ENCODE data around the gene DOCK2. TPM values are rescaled to one million over a fixed set of nuclear protein-coding genes. Genes with fewer than 3 reads are reported as not detected.

DOCK2 gene
- total and polyA plus RNA-seq, 2 of the 8 experiments (the other 6 are each of a cell fraction or from before 2014, with no cell fraction given): 3.9 to 5.7 TPM

DNA sequence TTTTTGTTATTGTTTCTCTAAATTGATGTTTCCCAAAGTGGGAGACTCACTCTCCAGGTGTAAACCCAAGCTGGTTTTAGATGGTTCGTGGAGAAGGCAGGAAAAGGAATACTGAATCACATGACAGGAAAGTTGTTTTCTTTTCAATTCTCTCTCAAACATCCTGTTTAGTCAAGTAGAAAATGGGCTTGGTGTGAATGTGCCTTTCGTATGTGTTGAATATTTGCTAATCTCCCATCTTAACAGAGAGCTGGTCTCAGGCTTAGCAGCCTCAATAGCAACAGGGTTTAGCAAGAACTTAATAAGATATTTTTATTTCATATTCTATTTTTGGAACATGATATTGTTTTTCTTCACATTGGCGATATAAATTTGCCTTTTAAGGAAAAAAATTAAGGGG is 223.5 kb downstream of the DOCK2 start (continued):
- TF ChIP-seq, protein P1, sequence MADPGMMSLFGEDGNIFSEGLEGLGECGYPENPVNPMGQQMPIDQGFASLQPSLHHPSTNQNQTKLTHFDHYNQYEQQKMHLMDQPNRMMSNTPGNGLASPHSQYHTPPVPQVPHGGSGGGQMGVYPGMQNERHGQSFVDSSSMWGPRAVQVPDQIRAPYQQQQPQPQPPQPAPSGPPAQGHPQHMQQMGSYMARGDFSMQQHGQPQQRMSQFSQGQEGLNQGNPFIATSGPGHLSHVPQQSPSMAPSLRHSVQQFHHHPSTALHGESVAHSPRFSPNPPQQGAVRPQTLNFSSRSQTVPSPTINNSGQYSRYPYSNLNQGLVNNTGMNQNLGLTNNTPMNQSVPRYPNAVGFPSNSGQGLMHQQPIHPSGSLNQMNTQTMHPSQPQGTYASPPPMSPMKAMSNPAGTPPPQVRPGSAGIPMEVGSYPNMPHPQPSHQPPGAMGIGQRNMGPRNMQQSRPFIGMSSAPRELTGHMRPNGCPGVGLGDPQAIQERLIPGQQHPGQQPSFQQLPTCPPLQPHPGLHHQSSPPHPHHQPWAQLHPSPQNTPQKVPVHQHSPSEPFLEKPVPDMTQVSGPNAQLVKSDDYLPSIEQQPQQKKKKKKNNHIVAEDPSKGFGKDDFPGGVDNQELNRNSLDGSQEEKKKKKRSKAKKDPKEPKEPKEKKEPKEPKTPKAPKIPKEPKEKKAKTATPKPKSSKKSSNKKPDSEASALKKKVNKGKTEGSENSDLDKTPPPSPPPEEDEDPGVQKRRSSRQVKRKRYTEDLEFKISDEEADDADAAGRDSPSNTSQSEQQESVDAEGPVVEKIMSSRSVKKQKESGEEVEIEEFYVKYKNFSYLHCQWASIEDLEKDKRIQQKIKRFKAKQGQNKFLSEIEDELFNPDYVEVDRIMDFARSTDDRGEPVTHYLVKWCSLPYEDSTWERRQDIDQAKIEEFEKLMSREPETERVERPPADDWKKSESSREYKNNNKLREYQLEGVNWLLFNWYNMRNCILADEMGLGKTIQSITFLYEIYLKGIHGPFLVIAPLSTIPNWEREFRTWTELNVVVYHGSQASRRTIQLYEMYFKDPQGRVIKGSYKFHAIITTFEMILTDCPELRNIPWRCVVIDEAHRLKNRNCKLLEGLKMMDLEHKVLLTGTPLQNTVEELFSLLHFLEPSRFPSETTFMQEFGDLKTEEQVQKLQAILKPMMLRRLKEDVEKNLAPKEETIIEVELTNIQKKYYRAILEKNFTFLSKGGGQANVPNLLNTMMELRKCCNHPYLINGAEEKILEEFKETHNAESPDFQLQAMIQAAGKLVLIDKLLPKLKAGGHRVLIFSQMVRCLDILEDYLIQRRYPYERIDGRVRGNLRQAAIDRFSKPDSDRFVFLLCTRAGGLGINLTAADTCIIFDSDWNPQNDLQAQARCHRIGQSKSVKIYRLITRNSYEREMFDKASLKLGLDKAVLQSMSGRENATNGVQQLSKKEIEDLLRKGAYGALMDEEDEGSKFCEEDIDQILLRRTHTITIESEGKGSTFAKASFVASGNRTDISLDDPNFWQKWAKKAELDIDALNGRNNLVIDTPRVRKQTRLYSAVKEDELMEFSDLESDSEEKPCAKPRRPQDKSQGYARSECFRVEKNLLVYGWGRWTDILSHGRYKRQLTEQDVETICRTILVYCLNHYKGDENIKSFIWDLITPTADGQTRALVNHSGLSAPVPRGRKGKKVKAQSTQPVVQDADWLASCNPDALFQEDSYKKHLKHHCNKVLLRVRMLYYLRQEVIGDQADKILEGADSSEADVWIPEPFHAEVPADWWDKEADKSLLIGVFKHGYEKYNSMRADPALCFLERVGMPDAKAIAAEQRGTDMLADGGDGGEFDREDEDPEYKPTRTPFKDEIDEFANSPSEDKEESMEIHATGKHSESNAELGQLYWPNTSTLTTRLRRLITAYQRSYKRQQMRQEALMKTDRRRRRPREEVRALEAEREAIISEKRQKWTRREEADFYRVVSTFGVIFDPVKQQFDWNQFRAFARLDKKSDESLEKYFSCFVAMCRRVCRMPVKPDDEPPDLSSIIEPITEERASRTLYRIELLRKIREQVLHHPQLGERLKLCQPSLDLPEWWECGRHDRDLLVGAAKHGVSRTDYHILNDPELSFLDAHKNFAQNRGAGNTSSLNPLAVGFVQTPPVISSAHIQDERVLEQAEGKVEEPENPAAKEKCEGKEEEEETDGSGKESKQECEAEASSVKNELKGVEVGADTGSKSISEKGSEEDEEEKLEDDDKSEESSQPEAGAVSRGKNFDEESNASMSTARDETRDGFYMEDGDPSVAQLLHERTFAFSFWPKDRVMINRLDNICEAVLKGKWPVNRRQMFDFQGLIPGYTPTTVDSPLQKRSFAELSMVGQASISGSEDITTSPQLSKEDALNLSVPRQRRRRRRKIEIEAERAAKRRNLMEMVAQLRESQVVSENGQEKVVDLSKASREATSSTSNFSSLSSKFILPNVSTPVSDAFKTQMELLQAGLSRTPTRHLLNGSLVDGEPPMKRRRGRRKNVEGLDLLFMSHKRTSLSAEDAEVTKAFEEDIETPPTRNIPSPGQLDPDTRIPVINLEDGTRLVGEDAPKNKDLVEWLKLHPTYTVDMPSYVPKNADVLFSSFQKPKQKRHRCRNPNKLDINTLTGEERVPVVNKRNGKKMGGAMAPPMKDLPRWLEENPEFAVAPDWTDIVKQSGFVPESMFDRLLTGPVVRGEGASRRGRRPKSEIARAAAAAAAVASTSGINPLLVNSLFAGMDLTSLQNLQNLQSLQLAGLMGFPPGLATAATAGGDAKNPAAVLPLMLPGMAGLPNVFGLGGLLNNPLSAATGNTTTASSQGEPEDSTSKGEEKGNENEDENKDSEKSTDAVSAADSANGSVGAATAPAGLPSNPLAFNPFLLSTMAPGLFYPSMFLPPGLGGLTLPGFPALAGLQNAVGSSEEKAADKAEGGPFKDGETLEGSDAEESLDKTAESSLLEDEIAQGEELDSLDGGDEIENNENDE (IDR thresholded peaks at IDR 0.05; ENCODE audit: insufficient replicate concordance, low read length): no peak
